Adrenal gland (tissue), 12 donors: ENCODE results near the gene IGSF6. TPM values are rescaled to one million over a fixed set of nuclear protein-coding genes. Genes with fewer than 3 reads are reported as not detected.
"Not testable (repeated sequence)": the region's sequence is repeated elsewhere in the genome, so short reads cannot be mapped to it uniquely, and the experiment has no call there.

Experiments used
- DNase-seq, 7 donors: peaks; one replicate each; pipeline ENCODE4 v3.0.0-alpha.2; 2019 to 2020
- H3K27ac ChIP-seq, 5 donors: fragments of 200-600 bp; sonication (generic) in 4 of 5; 1 replicate in 3 of 5; 2 replicates in 2 of 5; pipeline versions ENCODE4 v1.5.1 to v1.8.0; 2016 to 2020; ENCODE audit warnings: mild to moderate bottlenecking in 1 of 5
- H3K27me3 ChIP-seq: fragments of 200-600 bp; 2 replicates; pipeline ENCODE4 v1.8.0; 2021
- H3K36me3 ChIP-seq, 2 donors: fragments of 200-600 bp; replicated peaks in 1 of 2; 1 replicate in 1 of 2; 2 replicates in 1 of 2; pipeline versions ENCODE4 v1.5.1 to v1.8.0; 2018 to 2022
- H3K4me1 ChIP-seq, 2 donors: fragments of 200-600 bp; replicated peaks in 1 of 2; 1 replicate in 1 of 2; 2 replicates in 1 of 2; pipeline versions ENCODE4 v1.5.1 to v1.8.0; 2018 to 2021
- H3K4me3 ChIP-seq, 4 donors: fragments of 200-600 bp; sonication (generic) in 3 of 4; one replicate each; pipeline ENCODE4 v1.5.1; 2016 to 2018
- H3K9me3 ChIP-seq, 3 donors: fragments of 200-600 bp; sonication (generic) in 1 of 3; replicated peaks in 1 of 3; 1 replicate in 2 of 3; 2 replicates in 1 of 3; pipeline versions ENCODE4 v1.5.1 to v1.8.0; 2016 to 2021
- CTCF ChIP-seq, 6 experiments: fragments of 450-650 bp in 4 of 6; fragments of 200-600 bp in 2 of 6; sonication (generic) in 1 of 6; IDR thresholded peaks; 1 replicate in 5 of 6; 2 replicates in 1 of 6; pipeline versions ENCODE4 v1.5.1 to v1.8.0; 2016 to 2021; ENCODE audit warnings: antibody characterized with exemption in 6 of 6, mild to moderate bottlenecking in 2 of 6, moderate library complexity in 1 of 6
- POLR2A ChIP-seq, 2 donors: fragments of 450-650 bp; IDR thresholded peaks; one replicate each; pipeline ENCODE4 v1.6.1; 2017; ENCODE audit warnings: antibody characterized with exemption in 2 of 2, mild to moderate bottlenecking in 2 of 2, moderate library complexity in 1 of 2
- WGBS, 4 donors: extraction: QIAGEN DNeasy Blood & Tissue Kit in 2 of 4; methylation state at CpG; one replicate each; pipeline versions ENCODE4 v1.1.5 to v1.1.7; 2013 to 2017; 5-methylcytosine and 5-hydroxymethylcytosine counted together
- intact Hi-C, 2 donors: fragments of 100-400 bp; cut with DNase I; formaldehyde crosslinking; loops; one replicate each; pipeline versions ENCODE4 v1.14.1 to v1.15.0; 2022 to 2023
- polyA plus RNA-seq, 3 donors: library from polyadenylated mRNA; stranded (reverse); fragments of 200-250 nt in 2 of 3; fragments of 350-450 nt in 1 of 3; fragmentation: Illumina TruSeq in 1 of 3; extraction: RNeasy Lipid Tissue Mini Kit (QIAGEN cat#74804) in 1 of 3; gene quantifications; one replicate each; pipeline ENCODE4 v1.2.3, GENCODE V29; 2013 to 2014
- total RNA-seq, 9 donors: library from RNA; depleted of rRNA in 4 of 9; stranded (reverse); fragments of >200 nt in 4 of 9; fragments of 120-200 nt in 1 of 9; fragmentation: NEBNext Ultra II Directional in 1 of 9; extraction: Animal tissue kit (Norgen Biotek cat#: 25700) in 1 of 9; gene quantifications; one replicate each; pipeline versions ENCODE4 v1.1.0 to v1.2.4, GENCODE V29; 2013 to 2023
- donor health status: healthy with polysubstance abuse.
- donor health status: Bipolar disorder and iron deficiency.
- donor health status: DM: yes; HTN: yes; CAD: no.
- donor health status: DM: no; HTN: no; CAD: no.
- donor health status: DM: no; HTN: no; CAD: no.
- donor health status: DM: yes; HTN: yes; CAD: no.

IGSF6 gene
- total and polyA plus RNA-seq, 12 donors = 3.3 to 35.6 (median 9.1) TPM

DNA sequence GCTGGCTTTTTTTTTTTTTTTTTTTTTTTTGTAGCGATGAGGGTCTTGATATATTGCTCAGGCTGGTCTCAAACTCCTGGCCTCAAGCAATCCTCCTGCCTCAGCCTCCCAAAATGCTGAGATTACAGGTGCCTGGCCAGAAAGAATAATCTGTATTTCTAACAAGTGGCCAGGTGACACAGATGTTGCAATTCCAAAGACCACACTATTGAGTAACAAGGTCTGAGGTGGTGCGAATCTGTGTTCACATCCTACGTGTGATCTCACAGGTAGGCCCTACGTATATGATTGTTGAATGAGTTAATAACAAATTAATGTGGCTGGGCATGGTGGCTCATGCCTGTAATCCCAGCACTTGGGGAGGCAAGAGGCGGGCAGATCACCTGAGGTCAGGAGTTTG lies 44.6 kb upstream of the IGSF6 start:
- intact Hi-C loops = no loop called here
- H3K27ac ChIP-seq = no peak overlapping the region
- WGBS, 4 donors = 91 to 95% (median 94%) methylated on average over 2 to 5 of the region's 5 CpGs
- no peak for DNase-seq
- no peak overlapping the region for H3K4me3 ChIP-seq
- H3K9me3 ChIP-seq = no peaks in the 10 kb centered on the region
- TF ChIP-seq POLR2A (IDR thresholded peaks at IDR 0.05) = no peak
- no peak for TF ChIP-seq CTCF (IDR thresholded peaks at IDR 0.05)
- no peaks in the 10 kb centered on the region for H3K36me3 ChIP-seq
- no peaks in the 10 kb centered on the region for H3K27me3 ChIP-seq
- H3K4me1 ChIP-seq = peaks cover 11 to 13% of the 10 kb centered on the region in 2 donors

- intact Hi-C loops = no loop called here
- H3K36me3 ChIP-seq = no peaks in the 10 kb centered on the region
Observed at GRCh38 chr16:21694609-21695008, 42.2 kb upstream of the IGSF6 start.

DNA sequence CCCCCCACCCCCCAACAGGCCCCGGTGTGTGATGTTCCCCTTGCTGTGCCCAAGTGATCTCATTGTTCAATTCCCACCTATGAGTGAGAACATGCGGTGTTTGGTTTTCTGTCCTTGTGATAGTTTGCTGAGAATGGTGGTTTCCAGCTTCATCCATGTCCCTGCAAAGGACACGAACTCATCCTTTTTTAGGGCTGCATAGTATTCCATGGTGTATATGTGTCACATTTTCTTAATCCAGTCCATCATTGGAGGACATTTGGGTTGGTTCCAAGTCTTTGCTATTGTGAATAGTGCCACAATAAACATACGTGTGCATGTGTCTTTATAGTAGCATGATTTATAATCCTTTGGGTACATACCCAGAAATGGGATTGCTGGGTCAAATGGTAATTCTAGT lies 38.6 kb upstream of the IGSF6 start:
- H3K4me1 ChIP-seq, intact Hi-C loops, H3K36me3 ChIP-seq, H3K27ac ChIP-seq, DNase-seq, H3K4me3 ChIP-seq, H3K27me3 ChIP-seq, H3K9me3 ChIP-seq: not testable (repeated sequence)
- 69 to 84% (median 79%) methylated on average over 4 of the region's 4 CpGs for WGBS, 4 donors

More at GRCh38 chr16:21694609-21695008, 42.2 kb upstream of the IGSF6 start:
- Histone ChIP-seq H3K9me3 (no peaks in the 10 kb centered on the region), H3K4me3 (no peak overlapping the region), H3K4me1 (peaks cover 11 to 13% of the 10 kb centered on the region in 2 donors), H3K27ac (no peak overlapping the region), H3K27me3 (no peaks in the 10 kb centered on the region)
- TF ChIP-seq CTCF (IDR thresholded peaks at IDR 0.05) (no peak), POLR2A (IDR thresholded peaks at IDR 0.05) (no peak)
- WGBS, 4 donors = 88 to 89% (median 89%) methylated on average over 4 of the region's 4 CpGs
- DNase-seq = no peak

GRCh38 chr16:21689107-21689506 lies 36.7 kb upstream of the IGSF6 start:
- H3K4me3 ChIP-seq = no peak overlapping the region
- no peak for TF ChIP-seq CTCF (IDR thresholded peaks at IDR 0.05)
- TF ChIP-seq POLR2A (IDR thresholded peaks at IDR 0.05) = no peak
- H3K27me3 ChIP-seq = no peaks in the 10 kb centered on the region
- no peaks in the 10 kb centered on the region for H3K4me1 ChIP-seq
- no peaks in the 10 kb centered on the region for H3K9me3 ChIP-seq
- no peak overlapping the region for H3K27ac ChIP-seq
- WGBS, 4 donors = 63 to 75% (median 67%) methylated on average over 4 of the region's 4 CpGs
- no peak for DNase-seq
- intact Hi-C loops = no loop called here
- H3K36me3 ChIP-seq = no peaks in the 10 kb centered on the region

GRCh38 chr16:21685034-21685455 lies 32.6 kb upstream of the IGSF6 start:
- no peaks in the 10 kb centered on the region for H3K4me1 ChIP-seq
- H3K4me3 ChIP-seq = no peak overlapping the region
- DNase-seq = no peak
- TF ChIP-seq CTCF (IDR thresholded peaks at IDR 0.05) (no peak), POLR2A (IDR thresholded peaks at IDR 0.05) (no peak)
- H3K27me3 ChIP-seq = no peaks in the 10 kb centered on the region
- 56 to 72% (median 60%) methylated on average over 12 to 14 of the region's 14 CpGs for WGBS, 4 donors
- intact Hi-C loops = no loop called here
- no peaks in the 10 kb centered on the region for H3K9me3 ChIP-seq
- no peaks in the 10 kb centered on the region for H3K36me3 ChIP-seq
- H3K27ac ChIP-seq = no peak overlapping the region
